Measurements from ENCODE around the gene PBX1. TPM values are rescaled to one million over a fixed set of nuclear protein-coding genes. Genes with fewer than 3 reads are reported as not detected.
A peak's percentile ranks its signal among the peaks of the same experiment; 100 is the strongest.

PBX1 gene
- total and polyA plus RNA-seq, 4 donors, result 2.2 to 17.3 (median 5.1) TPM

- DNase-seq (ENCODE audit: low spot score), result no peak
- Histone ChIP-seq H3K27me3 (ENCODE audit: control insufficient read depth in 4 of 4, insufficient read depth in 4 of 4, low read length in 3 of 4) (no peaks in the 10 kb centered on the region), H3K36me3 (ENCODE audit: control insufficient read depth in 4 of 4, insufficient read depth in 3 of 4, low read depth in 1 of 4, low read length in 3 of 4) (no peaks in the 10 kb centered on the region), H3K9me3 (ENCODE audit: control insufficient read depth in 4 of 4, low read length in 3 of 4) (no peaks in the 10 kb centered on the region), H3K4me1 (ENCODE audit: control insufficient read depth in 4 of 4, insufficient read depth in 4 of 4, low read length in 3 of 4) (peaks cover 0 to 2% (median 0%) of the 10 kb centered on the region in 4 donors), H3K9ac (ENCODE audit: low read depth in 1 of 2, low read length in 2 of 2) (no peak overlapping the region), H3K27ac (ENCODE audit: low read depth in 1 of 2, low read length in 2 of 2) (no peak overlapping the region), H3K4me3 (ENCODE audit: low read depth in 1 of 3, low read length in 3 of 3) (no peak overlapping the region)
- 64% methylated on average over 6 of the region's 6 CpGs for whole genome bisulfite sequencing
- TF ChIP-seq NR2F2 (IDR thresholded peaks at IDR 0.05), result peak; percentile 49
- no peak for TF ChIP-seq JUND (IDR thresholded peaks at IDR 0.05)
Measured at GRCh38 chr1:164647211-164647610, 88.2 kb downstream of the PBX1 start.

- no peak for DNase-seq (ENCODE audit: low spot score)
- Histone ChIP-seq H3K27ac (ENCODE audit: low read depth in 1 of 2, low read length in 2 of 2) (no peak overlapping the region), H3K27me3 (ENCODE audit: control insufficient read depth in 4 of 4, insufficient read depth in 4 of 4, low read length in 3 of 4) (no peaks in the 10 kb centered on the region), H3K9me3 (ENCODE audit: control insufficient read depth in 4 of 4, low read length in 3 of 4) (no peaks in the 10 kb centered on the region), H3K4me3 (ENCODE audit: low read depth in 1 of 3, low read length in 3 of 3) (no peak overlapping the region), H3K4me1 (ENCODE audit: control insufficient read depth in 4 of 4, insufficient read depth in 4 of 4, low read length in 3 of 4) (peaks cover 0 to 2% (median 0%) of the 10 kb centered on the region in 4 donors), H3K9ac (ENCODE audit: low read depth in 1 of 2, low read length in 2 of 2) (no peak overlapping the region), H3K36me3 (ENCODE audit: control insufficient read depth in 4 of 4, insufficient read depth in 3 of 4, low read depth in 1 of 4, low read length in 3 of 4) (no peaks in the 10 kb centered on the region)
- 90% methylated on average over 2 of the region's 2 CpGs for WGBS
- TF ChIP-seq FOXA2 (IDR thresholded peaks at IDR 0.05) (no peak), ZBTB33 (IDR thresholded peaks at IDR 0.05) (no peak), YY1 (IDR thresholded peaks at IDR 0.05) (no peak)
Measured at GRCh38 chr1:164648636-164649035, 89.7 kb downstream of the PBX1 start.

- Histone ChIP-seq H3K4me3 (ENCODE audit: low read depth in 1 of 3, low read length in 3 of 3) (no peak overlapping the region), H3K36me3 (ENCODE audit: control insufficient read depth in 4 of 4, insufficient read depth in 3 of 4, low read depth in 1 of 4, low read length in 3 of 4) (no peaks in the 10 kb centered on the region), H3K9me3 (ENCODE audit: control insufficient read depth in 4 of 4, low read length in 3 of 4) (no peaks in the 10 kb centered on the region), H3K27me3 (ENCODE audit: control insufficient read depth in 4 of 4, insufficient read depth in 4 of 4, low read length in 3 of 4) (no peaks in the 10 kb centered on the region), H3K4me1 (ENCODE audit: control insufficient read depth in 4 of 4, insufficient read depth in 4 of 4, low read length in 3 of 4) (peaks cover 0 to 2% (median 0%) of the 10 kb centered on the region in 4 donors), H3K9ac (ENCODE audit: low read depth in 1 of 2, low read length in 2 of 2) (no peak overlapping the region), H3K27ac (ENCODE audit: low read depth in 1 of 2, low read length in 2 of 2) (no peak overlapping the region)
- DNase-seq (ENCODE audit: low spot score), result no peak
- TF ChIP-seq GABPA (IDR thresholded peaks at IDR 0.05 in 1 of 2, conservative IDR thresholded peaks at IDR 0.05 in 1 of 2) (no peak), FOXA1 (IDR thresholded peaks at IDR 0.05) (no peak), EGR1 (IDR thresholded peaks at IDR 0.05; ENCODE audit: low read depth in 2 of 2) (no peak), HNF4A (conservative IDR thresholded peaks at IDR 0.05) (no peak), HNF4G (IDR thresholded peaks at IDR 0.05) (no peak)
- WGBS, result 91% methylated on average over 4 of the region's 4 CpGs
Measured at GRCh38 chr1:164649146-164649545, 90.2 kb downstream of the PBX1 start.

GRCh38 chr1:164650531-164650930, 91.5 kb downstream of the PBX1 start:
- no peak overlapping the region for H3K9ac ChIP-seq (ENCODE audit: low read depth in 1 of 2, low read length in 2 of 2)
- H3K27ac ChIP-seq (ENCODE audit: low read depth in 1 of 2, low read length in 2 of 2), result no peak overlapping the region
- TF ChIP-seq TAF1 (conservative IDR thresholded peaks at IDR 0.05), result no peak
- TF ChIP-seq HNF4A (conservative IDR thresholded peaks at IDR 0.05), result no peak
- no peak for TF ChIP-seq REST (IDR thresholded peaks at IDR 0.05)
- TF ChIP-seq CTCF (IDR thresholded peaks at IDR 0.05; ENCODE audit: low read depth, low read length, missing input control), result no peak
- no peak for TF ChIP-seq FOXA2 (IDR thresholded peaks at IDR 0.05)
- no peak for TF ChIP-seq HNF4G (IDR thresholded peaks at IDR 0.05)
- TF ChIP-seq YY1 (IDR thresholded peaks at IDR 0.05), result no peak
- TF ChIP-seq JUND (IDR thresholded peaks at IDR 0.05), result no peak
- no peak for TF ChIP-seq FOXA1 (IDR thresholded peaks at IDR 0.05)
- TF ChIP-seq GABPA (IDR thresholded peaks at IDR 0.05 in 1 of 2, conservative IDR thresholded peaks at IDR 0.05 in 1 of 2), result no peak
- TF ChIP-seq NR2F2 (IDR thresholded peaks at IDR 0.05), result no peak
- no peak for TF ChIP-seq EGR1 (IDR thresholded peaks at IDR 0.05; ENCODE audit: low read depth in 2 of 2)
- TF ChIP-seq MAX (IDR thresholded peaks at IDR 0.05), result no peak
- no peak for TF ChIP-seq ATF3 (IDR thresholded peaks at IDR 0.05)
- TF ChIP-seq SP1 (IDR thresholded peaks at IDR 0.05), result no peak

More at GRCh38 chr1:164650531-164650930, 91.5 kb downstream of the PBX1 start:
- peaks cover 0 to 2% (median 0%) of the 10 kb centered on the region in 4 donors for H3K4me1 ChIP-seq (ENCODE audit: control insufficient read depth in 4 of 4, insufficient read depth in 4 of 4, low read length in 3 of 4)
- 87% methylated on average over 2 of the region's 2 CpGs for WGBS
- H3K9me3 ChIP-seq (ENCODE audit: control insufficient read depth in 4 of 4, low read length in 3 of 4), result no peaks in the 10 kb centered on the region
- no peak overlapping the region for H3K4me3 ChIP-seq (ENCODE audit: low read depth in 1 of 3, low read length in 3 of 3)
- no peak for DNase-seq (ENCODE audit: low spot score)
- no peaks in the 10 kb centered on the region for H3K36me3 ChIP-seq (ENCODE audit: control insufficient read depth in 4 of 4, insufficient read depth in 3 of 4, low read depth in 1 of 4, low read length in 3 of 4)
- H3K27me3 ChIP-seq (ENCODE audit: control insufficient read depth in 4 of 4, insufficient read depth in 4 of 4, low read length in 3 of 4), result no peaks in the 10 kb centered on the region
